ENCODE results near the gene C2orf15. TPM values are rescaled to one million over a fixed set of nuclear protein-coding genes. Genes with fewer than 3 reads are reported as not detected.
"Not testable (repeated sequence)": the region's sequence is repeated elsewhere in the genome, so short reads cannot be mapped to it uniquely, and the experiment has no call there.

The C2orf15 gene, protein sequence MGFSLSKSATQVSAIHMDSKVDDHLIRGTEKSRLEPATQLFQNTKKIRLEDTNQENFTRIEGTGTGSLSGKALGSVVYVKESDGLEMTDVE
- total RNA-seq, result 5.6 and 9.2 TPM in 2 replicates

DNA sequence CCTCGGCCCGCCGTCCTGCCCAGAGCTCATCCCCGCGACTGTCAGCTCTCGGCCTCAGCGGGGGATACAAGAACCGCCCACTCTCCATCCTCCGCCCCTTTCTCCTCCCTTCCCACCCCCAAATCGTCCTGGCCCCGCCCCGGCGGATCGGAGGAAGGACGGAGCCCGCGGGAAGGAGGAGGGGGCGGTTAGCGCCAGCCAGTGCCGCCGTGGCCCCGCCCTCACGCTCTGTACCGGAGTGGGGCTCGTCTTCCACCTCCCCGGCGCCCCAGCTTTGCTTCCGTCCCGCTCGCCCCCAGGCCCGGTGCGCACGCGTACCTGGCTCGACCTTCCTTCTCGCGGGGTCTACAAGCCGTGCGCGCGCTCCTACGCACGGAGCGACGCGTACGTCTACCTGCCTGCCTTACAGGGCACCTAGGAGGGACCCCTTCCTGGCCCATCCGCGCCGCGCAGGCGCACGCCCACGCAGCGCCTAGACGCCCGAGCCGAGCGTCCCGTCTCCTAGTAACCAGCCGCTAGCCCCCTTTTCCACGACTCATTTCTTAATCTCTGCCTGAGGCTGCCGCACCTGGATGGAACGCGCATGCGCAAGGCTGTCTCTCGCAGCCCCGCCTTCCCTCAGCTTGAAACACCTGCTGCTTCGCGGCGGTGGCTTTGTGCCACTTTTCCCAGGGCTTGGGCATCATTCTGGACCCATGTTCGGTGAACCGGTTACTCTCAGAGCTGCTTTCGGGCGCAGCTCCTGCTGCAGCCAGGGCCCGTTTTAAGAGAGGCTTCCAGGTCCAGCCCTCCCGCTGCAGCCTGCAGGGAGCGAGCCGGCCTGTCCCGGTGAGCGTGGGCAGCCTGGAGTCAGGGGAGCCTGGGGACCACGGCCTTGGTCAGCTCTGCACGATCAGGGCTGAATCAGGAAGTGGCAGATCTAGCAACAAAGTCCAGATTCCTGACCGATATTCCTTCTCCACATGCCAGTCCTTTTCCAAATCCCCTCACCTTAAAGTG is at the start of gene C2orf15:
Gene C2orf15 (plus strand): TSS at position 598 of the 999 bp plus-strand sequence. CDS start 8,852 bp downstream, outside the sequence.
- DNase-seq (ENCODE audit: low read depth), result peak; percentile 77

DNA sequence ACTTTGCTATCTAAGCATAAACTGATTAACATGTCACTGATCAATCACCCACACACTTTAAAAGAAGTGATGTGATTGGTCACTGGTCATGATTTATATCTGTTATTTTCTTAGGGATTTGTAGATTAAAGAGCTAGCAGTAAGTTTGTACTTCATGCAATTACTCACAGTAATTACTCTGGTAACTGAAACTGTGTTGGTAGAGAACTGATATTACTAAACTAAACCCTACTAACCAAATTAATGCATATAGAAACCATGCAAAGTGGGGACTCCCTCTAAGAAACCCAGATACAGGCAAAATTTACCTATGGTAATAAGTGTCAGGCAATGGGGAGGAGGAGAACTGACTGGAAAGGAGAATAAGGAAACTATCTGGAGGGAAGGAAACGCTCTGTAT is 44.8 kb upstream of the C2orf15 start:
- DNase-seq (ENCODE audit: low read depth), result no peak

DNA sequence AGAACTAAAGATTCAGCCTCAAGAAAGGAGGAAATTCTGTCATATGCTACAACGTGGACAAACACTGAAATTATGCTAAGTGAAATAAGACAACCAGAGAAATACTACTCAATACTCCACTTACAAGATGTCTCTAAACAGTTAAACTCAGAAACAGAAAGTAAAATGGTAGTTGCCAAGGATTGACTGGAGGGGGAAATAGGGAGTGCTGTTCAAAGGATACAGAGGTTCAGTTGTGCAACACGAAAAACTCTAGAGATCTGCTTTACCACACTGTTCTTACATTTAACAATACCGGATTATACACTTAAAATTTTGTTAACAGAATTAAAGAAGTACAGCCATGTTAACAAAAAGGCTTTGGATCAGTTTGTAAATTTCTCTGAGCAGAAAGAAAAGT is 39.8 kb upstream of the C2orf15 start:
- peak; percentile 15 for DNase-seq (ENCODE audit: low read depth)

DNA sequence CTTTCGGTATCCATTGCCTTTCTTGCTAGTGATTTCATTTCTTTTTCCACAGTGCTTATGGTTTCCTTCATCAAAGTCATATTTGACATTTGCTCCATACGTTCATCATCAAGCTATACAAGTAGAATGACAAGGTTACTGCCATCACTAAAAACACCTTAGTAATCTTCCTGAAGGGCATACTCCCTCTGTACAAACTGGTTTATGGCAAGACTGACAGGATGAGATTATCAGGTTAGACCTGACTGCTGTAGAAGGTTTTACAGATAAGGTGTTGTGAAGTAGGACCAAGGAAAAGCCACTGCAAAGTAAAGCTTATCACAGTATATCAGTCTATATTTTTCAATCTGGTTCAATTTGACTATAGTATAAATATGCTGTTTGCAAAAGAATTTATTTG is 37.5 kb upstream of the C2orf15 start:
- no peak for DNase-seq (ENCODE audit: low read depth)

DNA sequence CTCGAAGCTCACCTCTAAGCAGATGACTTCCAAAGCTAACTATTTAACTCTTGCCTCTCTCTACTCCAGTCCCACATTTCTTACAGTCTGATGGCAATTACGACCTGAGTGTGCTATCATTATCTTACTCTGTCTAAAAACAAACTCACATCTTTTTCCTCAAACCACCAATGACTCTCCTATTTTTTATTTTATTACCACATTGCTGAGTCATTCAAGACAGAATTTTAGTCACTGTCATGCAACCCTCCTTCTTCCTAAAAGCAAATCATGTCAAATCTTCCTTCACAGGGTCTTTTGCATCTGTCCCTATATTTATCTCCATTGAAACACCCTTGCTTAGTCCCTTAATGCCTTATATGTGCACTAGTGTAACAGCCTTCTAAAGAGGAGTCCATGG is 34.6 kb upstream of the C2orf15 start:
- no peak for DNase-seq (ENCODE audit: low read depth)

DNA sequence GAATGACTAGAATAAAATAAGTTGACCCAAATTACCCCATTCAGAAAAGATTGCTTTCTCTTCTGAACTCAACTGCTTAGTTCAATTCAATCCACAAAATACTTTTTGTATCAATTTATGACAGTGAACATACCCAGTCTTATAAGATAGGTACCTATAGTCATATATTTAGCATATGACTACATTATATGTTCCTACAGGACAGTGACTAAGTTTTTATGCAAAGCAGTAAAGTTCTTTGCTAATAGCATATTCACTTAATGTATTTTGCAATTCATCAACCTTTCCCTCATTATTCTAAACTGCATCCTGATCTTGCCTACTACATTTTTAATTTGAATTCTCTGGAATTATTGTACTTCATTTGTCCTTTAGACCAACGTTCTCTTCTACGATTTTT is 30.3 kb upstream of the C2orf15 start:
- DNase-seq (ENCODE audit: low read depth), result no peak

DNA sequence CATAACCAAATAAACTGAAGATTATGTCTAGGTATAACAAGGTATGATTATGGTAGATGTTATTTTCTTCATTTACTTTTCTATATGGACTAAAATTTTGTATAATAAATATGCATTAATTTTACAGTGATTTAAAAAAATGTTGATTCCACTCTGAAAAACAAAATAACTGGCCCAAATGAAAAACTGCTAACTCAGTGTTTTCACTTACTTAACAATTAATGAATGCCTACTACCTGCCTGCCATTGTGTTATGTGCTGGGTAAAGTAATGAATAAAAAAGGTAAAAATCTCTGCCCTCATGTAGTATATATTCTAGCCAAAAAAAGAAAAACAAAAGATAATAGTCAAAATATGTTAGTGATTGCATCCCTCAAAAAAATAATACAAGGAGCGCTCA is 29.6 kb upstream of the C2orf15 start:
- DNase-seq (ENCODE audit: low read depth), result no peak

DNA sequence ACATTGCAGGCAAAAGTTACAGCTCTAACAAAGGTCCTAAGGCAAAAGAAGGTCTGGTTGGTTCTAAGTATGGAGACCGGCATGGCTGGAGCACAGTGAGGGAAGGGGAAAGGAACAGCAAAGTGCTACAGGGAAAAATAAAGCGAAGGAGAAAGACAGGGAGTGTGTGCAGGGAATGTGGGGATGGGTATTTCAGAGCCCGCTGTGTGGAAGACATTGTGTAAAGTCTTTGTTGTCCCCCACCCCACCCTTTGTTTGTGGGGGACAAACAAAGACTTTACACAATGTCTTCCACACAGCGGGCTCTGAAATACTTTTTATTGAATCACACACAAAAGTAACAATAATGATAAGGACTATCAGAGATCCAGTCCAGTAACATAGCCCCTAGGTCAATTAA is 28.9 kb upstream of the C2orf15 start:
- no peak for DNase-seq (ENCODE audit: low read depth)

DNA sequence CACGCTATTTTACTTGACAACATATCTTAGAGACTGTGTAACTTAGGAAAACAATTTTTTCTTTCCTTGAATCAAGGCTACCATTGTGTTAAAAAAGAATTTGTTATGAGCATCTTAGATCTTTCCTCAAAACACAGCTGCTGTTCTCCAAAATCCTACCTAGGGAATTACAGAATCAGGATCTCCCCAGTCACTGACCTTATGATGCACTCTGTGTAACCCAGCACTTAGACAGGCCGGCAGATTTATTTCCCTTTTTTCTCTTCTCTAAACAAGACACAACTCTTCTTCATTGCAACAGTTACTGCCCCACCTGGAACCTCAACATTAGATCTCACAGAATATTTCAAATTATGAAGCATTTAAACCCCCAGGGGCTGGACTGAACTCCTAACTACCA is 13.5 kb upstream of the C2orf15 start:
- no peak for DNase-seq (ENCODE audit: low read depth)

DNA sequence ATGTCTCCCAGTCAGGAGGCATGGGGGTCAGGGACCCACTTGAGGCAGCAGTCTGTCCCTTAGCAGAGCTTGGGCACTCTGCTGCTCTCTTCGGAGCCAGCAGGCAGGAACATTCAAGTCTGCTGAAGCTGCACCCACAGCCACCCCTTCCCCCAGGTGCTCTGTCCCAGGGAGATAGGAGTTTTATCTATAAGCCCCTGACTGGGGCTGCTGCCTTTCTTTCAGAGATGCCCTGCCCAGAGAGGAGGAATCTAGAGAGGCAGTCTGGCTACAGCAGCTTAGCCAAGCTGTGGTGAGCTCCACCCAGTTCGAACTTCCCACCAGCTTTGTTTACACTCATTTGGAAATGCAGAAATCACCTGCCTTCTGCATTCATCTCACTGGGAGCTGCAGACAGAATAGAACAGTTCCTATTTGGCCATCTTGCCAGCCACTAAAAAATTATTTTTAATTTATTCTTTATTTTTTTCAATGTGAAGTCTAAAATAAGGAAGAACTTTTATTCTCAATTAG is 6.4 kb upstream of the C2orf15 start:
- not testable (repeated sequence) for DNase-seq (ENCODE audit: low read depth)

DNA sequence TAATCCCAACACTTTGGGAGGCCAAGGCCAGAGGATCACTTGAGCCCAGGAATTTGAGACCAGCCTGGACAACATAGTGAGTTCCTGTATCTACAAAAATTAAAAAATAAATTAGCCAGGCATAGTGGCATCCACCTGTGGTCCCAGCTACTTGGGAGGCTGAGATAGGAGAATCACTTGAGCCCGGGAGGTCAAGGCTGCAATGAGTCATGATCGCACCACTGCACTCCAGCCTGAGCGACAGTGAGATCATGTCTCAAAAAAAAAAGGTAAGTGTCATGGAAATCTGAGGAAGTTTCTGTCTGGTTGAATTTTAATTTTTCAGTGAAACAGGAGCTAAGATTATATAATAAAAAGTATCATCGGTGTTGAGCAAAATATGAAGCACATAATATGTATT is 2.5 kb upstream of the C2orf15 start:
- no peak for DNase-seq (ENCODE audit: low read depth)

DNA sequence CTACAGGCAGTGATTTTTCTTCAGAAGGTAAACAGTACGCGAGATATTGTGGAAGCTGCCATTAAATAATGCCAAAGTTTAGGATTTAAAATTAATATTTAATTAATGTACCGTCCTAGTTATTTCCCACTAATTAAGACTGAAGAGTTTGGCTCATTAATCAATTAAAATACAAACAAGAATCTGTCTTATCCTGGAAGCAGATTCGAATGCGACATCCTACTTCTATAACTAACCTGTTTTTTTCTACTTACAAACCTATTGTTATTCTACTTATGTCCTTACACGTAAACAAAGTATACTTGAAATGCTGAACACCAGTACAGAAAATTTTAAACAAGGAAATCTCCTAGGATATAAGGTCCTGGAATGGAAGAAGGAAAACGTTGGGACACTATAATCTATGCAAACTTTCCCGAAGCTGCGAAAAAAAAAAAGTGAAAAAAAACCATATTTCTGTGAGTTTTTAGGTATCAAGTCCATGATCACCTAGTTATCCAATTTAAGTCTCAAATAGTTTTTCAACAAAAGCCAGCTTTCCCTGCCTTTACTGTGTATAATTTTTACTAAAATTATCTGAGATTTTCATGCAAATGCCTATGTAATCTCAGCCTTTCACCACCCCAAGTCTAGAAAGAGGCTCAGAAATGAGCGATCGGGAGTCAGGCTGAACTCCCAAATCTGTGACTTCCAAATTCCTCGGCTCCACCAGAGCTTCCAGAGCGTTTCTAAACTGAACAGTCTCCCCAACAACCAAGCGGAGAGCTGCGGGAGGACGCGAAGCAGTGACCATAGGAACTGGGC is 1.2 kb upstream of the C2orf15 start:
- DNase-seq (ENCODE audit: low read depth), result peak; percentile 47

DNA sequence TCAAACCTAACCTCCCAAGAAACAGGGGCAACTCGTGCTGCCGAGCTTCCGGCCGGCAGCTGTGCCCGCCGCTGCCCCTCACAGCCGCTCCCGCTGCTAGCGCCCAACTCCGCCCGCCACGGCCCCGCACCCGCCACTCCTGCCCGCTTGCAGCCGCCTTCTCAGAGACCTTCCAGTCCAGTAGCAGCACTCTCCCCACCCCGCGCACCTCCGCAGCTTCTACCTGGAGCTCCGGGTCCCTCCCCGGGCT is 722 bp upstream of the C2orf15 start:
- DNase-seq (ENCODE audit: low read depth), result no peak

DNA sequence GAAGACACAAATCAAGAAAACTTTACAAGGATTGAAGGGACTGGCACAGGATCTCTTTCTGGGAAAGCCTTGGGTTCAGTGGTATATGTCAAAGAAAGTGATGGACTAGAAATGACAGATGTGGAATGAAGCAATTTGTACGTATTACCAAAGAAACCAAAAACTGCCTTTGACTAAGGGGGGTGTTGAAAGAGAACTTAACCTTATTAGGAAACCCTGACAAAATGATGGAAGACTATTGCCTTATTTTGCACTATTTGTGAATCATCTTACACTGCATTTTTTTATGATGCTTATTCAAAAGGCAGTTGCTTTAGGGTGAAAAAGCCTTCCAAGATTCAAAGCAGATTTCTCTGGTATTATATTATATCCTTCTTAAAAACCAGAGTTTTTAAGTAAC is 9.2 kb downstream of the C2orf15 start:
- DNase-seq (ENCODE audit: low read depth), result no peak

DNA sequence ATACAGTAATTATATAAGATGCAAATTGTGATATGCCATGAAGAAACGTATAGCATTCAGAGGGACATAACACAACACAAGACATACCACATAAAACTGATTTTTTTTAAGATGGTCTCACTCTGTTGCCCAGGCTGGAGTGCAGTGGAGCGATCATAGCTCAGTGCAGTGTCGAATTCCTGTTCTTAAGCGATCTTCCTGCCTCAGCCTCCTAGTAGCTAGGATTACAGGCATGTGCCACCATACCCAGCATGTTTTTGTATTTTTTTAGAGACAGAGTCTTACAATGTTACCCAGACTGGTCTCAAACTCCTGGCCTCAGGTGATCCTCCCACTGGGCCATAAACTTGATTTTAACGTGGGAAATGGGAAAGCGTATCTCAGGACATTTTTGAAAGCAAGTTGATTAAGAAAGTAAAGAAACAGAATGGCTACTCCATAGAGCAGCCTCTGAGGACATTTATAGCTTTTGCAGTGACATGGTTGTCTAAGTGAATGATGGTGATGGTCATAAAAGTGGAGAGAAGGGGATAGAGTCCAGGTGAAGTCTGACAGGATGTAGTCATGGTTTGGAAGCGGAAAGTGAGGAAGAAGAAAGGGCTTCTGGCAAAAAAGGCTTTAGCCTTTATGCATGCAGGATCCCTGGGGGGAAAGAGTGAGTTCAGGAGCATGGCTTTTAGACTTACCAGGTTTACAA is 10.8 kb downstream of the C2orf15 start:
- no peak for DNase-seq (ENCODE audit: low read depth)

DNA sequence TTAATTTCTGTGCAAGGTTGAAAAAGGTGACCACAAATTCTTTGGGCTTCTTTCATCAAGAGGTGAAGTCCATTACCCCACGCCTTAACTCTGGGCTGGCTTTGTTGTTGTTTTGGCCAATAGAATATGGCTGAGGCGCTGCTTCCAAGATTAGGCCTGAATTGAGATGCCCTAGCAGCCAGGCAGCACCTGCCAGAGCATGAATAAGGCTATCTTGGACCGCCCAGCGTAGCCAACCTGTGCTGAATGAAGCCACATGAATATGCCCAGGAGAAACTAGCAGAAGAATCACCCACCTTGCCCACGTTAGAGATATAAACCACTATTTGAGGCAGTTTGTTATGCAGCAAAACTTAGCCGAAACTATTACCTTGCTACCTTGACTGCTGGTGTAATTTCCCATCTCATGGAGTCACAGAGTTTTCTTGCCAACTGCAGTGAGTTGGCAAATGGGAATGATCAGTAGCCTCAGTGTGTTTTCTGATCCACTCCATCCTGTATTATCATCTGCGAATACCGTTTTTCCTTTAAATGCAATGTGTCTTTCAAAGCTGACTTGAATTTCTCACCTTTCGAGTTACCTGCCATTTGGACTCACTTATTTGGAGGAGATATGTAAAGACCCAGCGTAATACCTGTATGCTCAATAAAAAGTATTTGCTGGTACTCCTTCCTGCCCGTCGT is 12.6 kb downstream of the C2orf15 start:
- DNase-seq (ENCODE audit: low read depth), result no peak

DNA sequence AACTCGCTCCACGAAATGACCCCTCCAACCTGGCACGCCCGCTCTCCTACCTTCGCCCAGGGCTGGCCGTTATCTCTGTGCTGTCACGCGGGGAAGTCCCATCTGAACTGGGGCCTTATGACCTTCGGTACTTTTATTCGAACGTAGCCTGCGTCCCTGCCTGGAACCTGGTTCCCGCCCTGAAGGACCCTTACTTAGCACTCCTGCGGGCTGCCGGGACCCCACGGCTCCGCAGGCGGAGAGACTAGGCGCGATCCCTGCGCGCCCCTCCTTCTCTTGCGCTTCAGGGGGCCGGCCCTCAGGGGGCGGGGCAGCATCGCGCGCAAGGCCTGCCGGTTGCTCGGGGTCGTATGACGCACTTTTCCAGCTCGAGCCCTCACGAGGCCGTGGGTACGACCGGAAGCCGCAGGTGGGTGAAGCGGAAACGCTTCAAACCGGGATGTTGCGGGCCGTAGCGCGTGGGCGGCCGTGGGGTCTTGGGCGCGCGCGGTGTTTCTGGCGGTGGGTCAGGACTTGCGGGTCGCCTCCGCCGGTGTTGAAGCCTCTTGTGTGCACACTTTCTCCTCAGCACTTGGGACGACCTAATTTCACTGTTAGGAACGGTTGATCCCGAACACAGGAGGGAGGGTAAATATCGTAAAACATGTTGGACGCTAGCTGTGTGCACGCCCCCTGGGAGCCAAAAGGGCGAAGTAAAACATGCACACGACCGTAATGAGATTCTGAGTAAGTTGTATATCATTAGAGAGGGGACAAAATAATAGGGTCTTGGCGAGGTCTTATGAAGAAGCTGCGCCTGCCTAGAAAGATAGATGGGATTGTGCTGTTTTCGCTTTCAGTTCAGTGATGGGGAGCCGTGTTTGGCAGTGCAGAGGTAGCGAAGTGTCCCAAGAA is 13.4 kb downstream of the C2orf15 start, which contains the start of the genes LIPT1 and TSGA10:
Gene LIPT1 (plus strand): TSS at position 325 of the 894 bp plus-strand sequence. CDS start 6,991 bp downstream, outside the sequence.
Gene TSGA10 (minus strand): TSS at position 300 of the 894 bp plus-strand sequence. CDS start 45,503 bp downstream, outside the sequence.
- DNase-seq (ENCODE audit: low read depth), result peak; percentile 86

DNA sequence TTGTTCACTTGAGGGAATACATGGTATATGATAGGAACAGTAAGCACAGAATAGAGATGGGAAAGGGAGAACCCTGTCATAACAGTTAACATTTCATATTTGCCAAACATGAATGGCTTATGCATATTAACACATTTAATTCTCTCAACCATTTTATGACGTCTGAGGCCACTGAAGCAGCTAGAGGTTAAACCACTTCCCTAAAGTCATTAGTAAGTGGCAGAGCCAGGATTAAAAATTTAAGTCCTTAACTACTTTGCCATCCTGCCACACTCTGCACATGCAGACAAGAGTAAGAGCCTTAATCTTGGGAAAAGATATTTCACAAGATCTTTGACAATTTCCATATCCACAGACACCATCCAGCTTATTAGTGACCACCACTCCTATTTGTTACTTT is 15.4 kb downstream of the C2orf15 start:
- DNase-seq (ENCODE audit: low read depth), result no peak

DNA sequence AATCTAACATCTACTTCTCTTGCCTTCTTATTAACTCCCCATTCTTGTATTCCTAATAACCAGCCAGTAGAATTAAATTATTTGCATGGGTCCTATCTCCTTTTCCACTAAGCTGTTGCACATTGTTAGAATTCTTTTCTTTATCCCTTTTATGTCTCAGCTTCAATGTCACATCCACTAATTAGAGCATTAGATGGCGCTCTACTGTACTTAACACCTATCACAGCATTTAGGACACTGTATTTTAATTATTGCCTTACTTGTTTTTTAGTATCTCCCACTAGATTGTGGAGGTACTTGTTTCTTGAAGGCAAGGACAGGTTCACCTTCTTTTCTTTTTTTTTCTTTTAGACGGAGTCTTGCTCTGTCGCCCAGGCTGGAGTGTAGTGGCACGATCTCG is 17.1 kb downstream of the C2orf15 start:
- no peak for DNase-seq (ENCODE audit: low read depth)

DNA sequence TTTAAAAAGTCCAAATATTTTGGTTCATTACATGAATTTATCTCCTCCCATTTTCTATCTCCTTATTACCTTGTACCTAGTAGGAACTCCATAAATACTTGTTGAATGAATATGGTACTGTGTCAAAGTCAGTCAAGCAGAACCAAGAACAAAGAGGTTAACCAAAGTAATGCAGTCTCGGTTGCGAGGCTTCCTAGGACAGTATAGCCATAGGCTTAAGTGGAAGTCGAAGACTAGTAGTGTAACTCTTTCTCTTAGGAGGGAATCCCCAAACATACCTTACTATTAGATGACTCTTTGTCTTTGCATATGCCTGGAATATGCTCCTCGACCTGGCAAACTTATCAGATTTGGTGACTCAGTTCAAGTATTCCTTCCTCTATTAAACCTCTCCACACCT is 18.1 kb downstream of the C2orf15 start:
- peak; percentile 44 for DNase-seq (ENCODE audit: low read depth)
